ENCODE data around the gene ZNF93. TPM values are rescaled to one million over a fixed set of nuclear protein-coding genes. Genes with fewer than 3 reads are reported as not detected.
A peak's percentile ranks its signal among the peaks of the same experiment; 100 is the strongest.

ZNF93 gene
- total and polyA plus RNA-seq, 9 of the 15 experiments (the other 6 are each of a cell fraction or from before 2014, with no cell fraction given): 11.1 to 26.3 (median 17.1) TPM

- TF ChIP-seq MGA (IDR thresholded peaks at IDR 0.05) (peak; percentile 40; the same call in 1 of the 2 replicates), LCOR (CRISPR knock-in tag; IDR thresholded peaks at IDR 0.05) (no peak), L3MBTL2 (IDR thresholded peaks at IDR 0.05) (peak; percentile 57; the same call in 1 of the 2 replicates)
These were observed 39.9 kb upstream of the ZNF93 start (continued) for GRCh38 chr19:19860756-19861390.

Measured in K562 (cell line).